SK-N-SH (cell line): Measurements from ENCODE around the gene ROBO1. TPM values are rescaled to one million over a fixed set of nuclear protein-coding genes. Genes with fewer than 3 reads are reported as not detected.

ENCODE experiments used
- CTCF ChIA-PET: fragments of 300-600, 350-600 bp; formaldehyde crosslinking; extraction: SDS; loops from one replicate; lab custom pipeline; 2021; lab: Yijun Ruan, JAX
- POLR2A ChIA-PET: fragments of 350-600 bp; sonication (Branson Sonifier 250); formaldehyde crosslinking; extraction: SDS; loops from one replicate; lab custom pipeline; 2020; ENCODE audit warnings: antibody characterized with exemption, inconsistent platforms; lab: Yijun Ruan, JAX
- DNase-seq: peaks from one replicate; pipeline ENCODE4 v3.0.0; 2012
- H2AFZ ChIP-seq: fragments of 200-600 bp; sonication (generic); 2 replicates; pipeline ENCODE4 v1.8.1; 2016; ENCODE audit warnings: antibody characterized with exemption, mild to moderate bottlenecking, low read depth
- H3F3A ChIP-seq: fragments of 200-600 bp; sonication (generic); replicated peaks from 2 replicates; pipeline ENCODE3; 2016; ENCODE audit warnings: antibody characterized with exemption, mild to moderate bottlenecking; ENCODE audit not compliant: insufficient read depth
- H3K27ac ChIP-seq, 2 experiments: fragments of 200-500 bp in 1 of 2; fragments of 200-600 bp in 1 of 2; sonication (Bioruptor generic) in 1 of 2; sonication (generic), shearing (Covaris generic) in 1 of 2; 2 replicates each; pipeline versions ENCODE4 v1.5.1 to v1.6.1; 2014 to 2016; ENCODE audit warnings: low read depth in 2 of 2, inconsistent platforms in 1 of 2, low read length in 1 of 2, mild to moderate bottlenecking in 1 of 2, mixed read lengths in 1 of 2
- H3K27me3 ChIP-seq: fragments of 200-600 bp; sonication (generic), shearing (Covaris generic); 2 replicates; pipeline ENCODE4 v1.6.1; 2016; ENCODE audit warnings: mixed run types; ENCODE audit not compliant: insufficient read depth
- H3K36me3 ChIP-seq, 2 experiments: fragments of 200-500 bp in 1 of 2; fragments of 200-600 bp in 1 of 2; sonication (Bioruptor generic) in 1 of 2; sonication (generic) in 1 of 2; replicated peaks in 1 of 2; 2 replicates each; pipeline versions ENCODE3 to v1.5.1; 2014 to 2016; ENCODE audit warnings: low read length in 1 of 2, mild to moderate bottlenecking in 1 of 2; ENCODE audit not compliant: insufficient read depth in 2 of 2, control insufficient read depth in 1 of 2
- H3K4me1 ChIP-seq, 2 experiments: fragments of 200-500 bp in 1 of 2; fragments of 200-600 bp in 1 of 2; sonication (Bioruptor generic) in 1 of 2; sonication (generic), shearing (Covaris generic) in 1 of 2; 2 replicates each; pipeline versions ENCODE4 v1.5.1 to v1.6.1; 2014 to 2016; ENCODE audit warnings: low read depth in 1 of 2, low read length in 1 of 2, mixed run types in 1 of 2; ENCODE audit not compliant: insufficient read depth in 2 of 2, control insufficient read depth in 1 of 2
- H3K4me2 ChIP-seq: fragments of 200-600 bp; sonication (generic), shearing (Covaris generic); 2 replicates; pipeline ENCODE4 v1.6.1; 2017; ENCODE audit warnings: mixed run types
- H3K4me3 ChIP-seq, 2 experiments: fragments of 200-500 bp in 1 of 2; fragments of 200-600 bp in 1 of 2; sonication (Bioruptor generic) in 1 of 2; sonication (generic), shearing (Covaris generic) in 1 of 2; 2 replicates each; pipeline versions ENCODE4 v1.5.1 to v1.8.1; 2014 to 2016; ENCODE audit warnings: low read depth in 2 of 2, inconsistent platforms in 1 of 2, low read length in 1 of 2, mild to moderate bottlenecking in 1 of 2, mixed read lengths in 1 of 2, moderate library complexity in 1 of 2
- H3K79me2 ChIP-seq: fragments of 200-600 bp; sonication (generic); 2 replicates; pipeline ENCODE4 v1.8.1; 2017; ENCODE audit warnings: mild to moderate bottlenecking; ENCODE audit not compliant: insufficient read depth
- H3K9ac ChIP-seq: fragments of 200-600 bp; sonication (generic); 2 replicates; pipeline ENCODE4 v1.6.1; 2017; ENCODE audit warnings: mixed run types
- H3K9me2 ChIP-seq: fragments of 200-600 bp; sonication (generic); 2 replicates; pipeline ENCODE4 v1.6.1; 2017; ENCODE audit warnings: mixed run types
- H3K9me3 ChIP-seq: fragments of 200-600 bp; sonication (generic); 2 replicates; pipeline ENCODE4 v1.6.1; 2017; ENCODE audit warnings: mixed run types, mild to moderate bottlenecking, moderate library complexity
- H4K20me1 ChIP-seq: fragments of 200-600 bp; sonication (generic); 2 replicates; pipeline ENCODE4 v1.6.1; 2017; ENCODE audit warnings: mild to moderate bottlenecking, mixed run types; ENCODE audit not compliant: insufficient read depth
- CHD2 ChIP-seq: fragments of 150-350 bp; IDR thresholded peaks from 2 replicates; pipeline ENCODE4 v1.6.1; 2018; ENCODE audit warnings: low read length; ENCODE audit not compliant: partially characterized antibody
- EP300 ChIP-seq, 2 experiments: IDR thresholded peaks; 2 replicates each; pipeline versions ENCODE4 v1.4.0 to v1.6.1; 2012; ENCODE audit warnings: borderline replicate concordance in 1 of 2, low read depth in 1 of 2, low read length in 1 of 2
- FOSL2 ChIP-seq: IDR thresholded peaks from 2 replicates; pipeline ENCODE4 v1.4.0; 2012; ENCODE audit warnings: low read depth, mild to moderate bottlenecking, moderate library complexity, borderline replicate concordance
- FOXJ3 ChIP-seq: sonication (generic); formaldehyde crosslinking; IDR thresholded peaks from 2 replicates; pipeline ENCODE4 v1.5.1; 2020; ENCODE audit warnings: mild to moderate bottlenecking, missing genetic modification reagents
- FOXM1 ChIP-seq: IDR thresholded peaks from 2 replicates; pipeline ENCODE4 v1.4.0; 2012; ENCODE audit warnings: low read depth, mild to moderate bottlenecking
- GABPA ChIP-seq: IDR thresholded peaks from 2 replicates; pipeline ENCODE4 v1.4.0; 2012; ENCODE audit warnings: low read depth, mild to moderate bottlenecking
- GATA2 ChIP-seq: sonication (generic); formaldehyde crosslinking; IDR thresholded peaks from 2 replicates; pipeline ENCODE4 v1.5.0; 2020; ENCODE audit warnings: mild to moderate bottlenecking, missing genetic modification reagents
- MEF2A ChIP-seq: IDR thresholded peaks from 2 replicates; pipeline ENCODE4 v1.4.0; 2012; ENCODE audit warnings: low read depth, borderline replicate concordance
- NFIC ChIP-seq: IDR thresholded peaks from 2 replicates; pipeline ENCODE4 v1.4.0; 2012; ENCODE audit warnings: borderline replicate concordance
- NRF1 ChIP-seq: IDR thresholded peaks from 2 replicates; pipeline ENCODE4 v1.6.1; 2012; ENCODE audit warnings: low read depth, mild to moderate bottlenecking, low read length
- POLR2AphosphoS5 ChIP-seq: IDR thresholded peaks from 2 replicates; pipeline ENCODE4 v1.6.1; 2012; ENCODE audit warnings: low read depth, low read length
- RCOR1 ChIP-seq: fragments of 150-350 bp; IDR thresholded peaks from 2 replicates; pipeline ENCODE4 v1.6.1; 2017; ENCODE audit warnings: antibody characterized with exemption, low read length
- RFX5 ChIP-seq: IDR thresholded peaks from 2 replicates; pipeline ENCODE4 v1.6.1; 2012; ENCODE audit warnings: mild to moderate bottlenecking, improper control_type of control experiment, low read length
- SIN3A ChIP-seq: IDR thresholded peaks from 2 replicates; pipeline ENCODE4 v1.6.1; 2012; ENCODE audit warnings: low read depth, mild to moderate bottlenecking, low read length, moderate library complexity, borderline replicate concordance
- SMC3 ChIP-seq: IDR thresholded peaks from 2 replicates; pipeline ENCODE4 v1.6.1; 2012; ENCODE audit warnings: low read depth, low read length, improper control_type of control experiment
- TCF12 ChIP-seq: IDR thresholded peaks from 2 replicates; pipeline ENCODE4 v1.4.0; 2012
- WGBS: methylation state at CpG from one replicate; pipeline ENCODE4 v1.1.6; 2017; ENCODE audit warnings: low lambda C conversion rate; 5-methylcytosine and 5-hydroxymethylcytosine counted together
- polyA plus RNA-seq, 3 experiments: library from polyadenylated mRNA; depleted of rRNA; stranded (reverse); fragments of >200 nt; gene quantifications; 2 replicates each; pipeline ENCODE4 v1.2.3, GENCODE V29; 2012
- TF ChIP-seq, protein P1 (sequence below): IDR thresholded peaks from 2 replicates; pipeline ENCODE4 v1.6.1; 2012; ENCODE audit warnings: mild to moderate bottlenecking, low read depth, low read length, moderate library complexity
- TF ChIP-seq, protein P2 (sequence below): IDR thresholded peaks from 2 replicates; pipeline ENCODE4 v1.4.0; 2012; ENCODE audit warnings: low read depth, borderline replicate concordance
- TF ChIP-seq, protein P3 (sequence below): fragments of 150-350 bp; IDR thresholded peaks from 2 replicates; pipeline ENCODE4 v1.6.1; 2016; ENCODE audit warnings: mild to moderate bottlenecking, low read depth, low read length
- TF ChIP-seq, protein P4 (sequence below): IDR thresholded peaks from 2 replicates; pipeline ENCODE4 v1.4.0; 2012; ENCODE audit warnings: low read depth
- TF ChIP-seq, protein P5 (sequence below): fragments of 200-600 bp; sonication (generic); IDR thresholded peaks from 2 replicates; pipeline ENCODE4 v1.6.1; 2017; ENCODE audit warnings: antibody characterized with exemption, mild to moderate bottlenecking, moderate library complexity

ROBO1 gene
- polyA plus RNA-seq, 1 of the 3 experiments (the other 2 are of a cell fraction): 22.7 TPM

DNA sequence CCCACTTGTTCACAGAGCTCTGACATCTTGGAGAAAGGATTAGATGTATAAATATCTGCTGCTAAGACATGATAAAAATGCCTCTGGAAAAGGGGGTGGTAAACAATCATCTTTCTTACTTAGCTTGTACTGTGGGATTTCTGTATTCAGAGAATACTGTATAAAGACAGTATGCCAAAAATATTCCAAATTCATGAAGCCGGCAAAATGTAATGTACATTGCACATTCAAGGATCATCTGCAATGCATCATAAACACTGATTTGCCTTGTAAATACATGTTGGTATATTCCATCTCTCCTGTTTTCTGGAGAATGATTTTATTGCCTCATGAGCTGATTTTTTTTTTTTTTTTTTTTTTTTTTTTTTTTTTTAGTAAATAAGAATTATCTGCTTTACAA is 355.3 kb downstream of the ROBO1 start:
- H4K20me1 ChIP-seq: no peaks in the 10 kb centered on the region
- H3K4me2 ChIP-seq: no peak overlapping the region
- TF ChIP-seq RCOR1: no peak
- TF ChIP-seq CHD2: no peak
- TF ChIP-seq FOSL2: no peak
- no peak for TF ChIP-seq NFIC
- no peak for TF ChIP-seq GABPA
- TF ChIP-seq GATA2 (CRISPR knock-in tag): no peak
- TF ChIP-seq TCF12: no peak
- TF ChIP-seq, protein P1, sequence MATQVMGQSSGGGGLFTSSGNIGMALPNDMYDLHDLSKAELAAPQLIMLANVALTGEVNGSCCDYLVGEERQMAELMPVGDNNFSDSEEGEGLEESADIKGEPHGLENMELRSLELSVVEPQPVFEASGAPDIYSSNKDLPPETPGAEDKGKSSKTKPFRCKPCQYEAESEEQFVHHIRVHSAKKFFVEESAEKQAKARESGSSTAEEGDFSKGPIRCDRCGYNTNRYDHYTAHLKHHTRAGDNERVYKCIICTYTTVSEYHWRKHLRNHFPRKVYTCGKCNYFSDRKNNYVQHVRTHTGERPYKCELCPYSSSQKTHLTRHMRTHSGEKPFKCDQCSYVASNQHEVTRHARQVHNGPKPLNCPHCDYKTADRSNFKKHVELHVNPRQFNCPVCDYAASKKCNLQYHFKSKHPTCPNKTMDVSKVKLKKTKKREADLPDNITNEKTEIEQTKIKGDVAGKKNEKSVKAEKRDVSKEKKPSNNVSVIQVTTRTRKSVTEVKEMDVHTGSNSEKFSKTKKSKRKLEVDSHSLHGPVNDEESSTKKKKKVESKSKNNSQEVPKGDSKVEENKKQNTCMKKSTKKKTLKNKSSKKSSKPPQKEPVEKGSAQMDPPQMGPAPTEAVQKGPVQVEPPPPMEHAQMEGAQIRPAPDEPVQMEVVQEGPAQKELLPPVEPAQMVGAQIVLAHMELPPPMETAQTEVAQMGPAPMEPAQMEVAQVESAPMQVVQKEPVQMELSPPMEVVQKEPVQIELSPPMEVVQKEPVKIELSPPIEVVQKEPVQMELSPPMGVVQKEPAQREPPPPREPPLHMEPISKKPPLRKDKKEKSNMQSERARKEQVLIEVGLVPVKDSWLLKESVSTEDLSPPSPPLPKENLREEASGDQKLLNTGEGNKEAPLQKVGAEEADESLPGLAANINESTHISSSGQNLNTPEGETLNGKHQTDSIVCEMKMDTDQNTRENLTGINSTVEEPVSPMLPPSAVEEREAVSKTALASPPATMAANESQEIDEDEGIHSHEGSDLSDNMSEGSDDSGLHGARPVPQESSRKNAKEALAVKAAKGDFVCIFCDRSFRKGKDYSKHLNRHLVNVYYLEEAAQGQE: no peak
- no peak for TF ChIP-seq POLR2AphosphoS5
- TF ChIP-seq FOXM1: no peak
- no peak for TF ChIP-seq SMC3
- TF ChIP-seq MEF2A: no peak
- H3K4me3 ChIP-seq: no peak overlapping the region
- no peak overlapping the region for H2AFZ ChIP-seq
- H3K79me2 ChIP-seq: no peaks in the 10 kb centered on the region
- no peak overlapping the region for H3K27ac ChIP-seq
- H3K27me3 ChIP-seq: no peaks in the 10 kb centered on the region
- peaks cover 0 to 3% of the 10 kb centered on the region in 2 experiments for H3K36me3 ChIP-seq
- no peak for DNase-seq
- H3K9me2 ChIP-seq: no peaks in the 10 kb centered on the region
- no peaks in the 10 kb centered on the region; a peak in 1 of 4 replicates for H3K4me1 ChIP-seq
- ChIA-PET POLR2A (interaction anchor here (0.7 kb wide), 1 partner anchor 25 kb away, joined by 4 read pairs; no protein-coding TSS in a partner anchor), CTCF (interaction anchor here (0.5 kb wide), 1 partner anchor 13 kb away, joined by 3 read pairs; no protein-coding TSS in a partner anchor)
- H3K9ac ChIP-seq: no peak overlapping the region
- no peaks in the 10 kb centered on the region for H3F3A ChIP-seq
- 0% methylated on average over 1 of the region's 1 CpG for WGBS
- H3K9me3 ChIP-seq: no peaks in the 10 kb centered on the region

DNA sequence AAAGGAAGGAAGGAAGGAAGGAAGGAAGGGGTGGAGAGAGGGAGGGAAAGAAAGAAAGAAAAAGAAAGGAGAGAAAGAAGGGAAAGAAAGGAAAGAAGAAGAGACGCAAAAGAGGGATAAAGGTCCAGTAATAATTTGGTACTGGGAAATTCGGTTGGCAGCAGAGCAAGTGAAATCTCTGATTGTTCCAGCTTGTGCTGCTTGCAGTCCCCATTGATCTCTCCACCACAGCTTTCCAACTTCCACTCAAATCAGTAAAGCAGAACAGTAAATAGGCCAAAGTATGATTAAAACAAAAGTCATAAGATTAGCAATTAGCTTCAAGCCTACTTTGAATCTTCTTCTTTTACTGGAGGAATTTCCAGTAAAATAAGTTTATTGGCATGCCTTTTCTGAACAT is 357.2 kb downstream of the ROBO1 start:
- Histone ChIP-seq H3K9ac (no peak overlapping the region), H2AFZ (no peak overlapping the region), H3K9me2 (no peaks in the 10 kb centered on the region), H3F3A (no peaks in the 10 kb centered on the region), H4K20me1 (no peaks in the 10 kb centered on the region), H3K9me3 (no peaks in the 10 kb centered on the region), H3K27me3 (no peaks in the 10 kb centered on the region), H3K4me2 (no peak overlapping the region), H3K36me3 (peaks cover 0 to 3% of the 10 kb centered on the region in 2 experiments), H3K4me1 (no peaks in the 10 kb centered on the region; a peak in 1 of 4 replicates), H3K27ac (no peak overlapping the region), H3K79me2 (no peaks in the 10 kb centered on the region), H3K4me3 (no peak overlapping the region)
- DNase-seq: no peak
- POLR2A ChIA-PET: no interaction called here
- CTCF ChIA-PET: interaction anchor here (1.1 kb wide), 1 partner anchor 11 kb away, joined by 4 read pairs; no protein-coding TSS in a partner anchor
- no peak for TF ChIP-seq NRF1
- TF ChIP-seq GATA2 (CRISPR knock-in tag): no peak
- TF ChIP-seq POLR2AphosphoS5: no peak
- TF ChIP-seq FOXM1: no peak
- TF ChIP-seq, protein P2, sequence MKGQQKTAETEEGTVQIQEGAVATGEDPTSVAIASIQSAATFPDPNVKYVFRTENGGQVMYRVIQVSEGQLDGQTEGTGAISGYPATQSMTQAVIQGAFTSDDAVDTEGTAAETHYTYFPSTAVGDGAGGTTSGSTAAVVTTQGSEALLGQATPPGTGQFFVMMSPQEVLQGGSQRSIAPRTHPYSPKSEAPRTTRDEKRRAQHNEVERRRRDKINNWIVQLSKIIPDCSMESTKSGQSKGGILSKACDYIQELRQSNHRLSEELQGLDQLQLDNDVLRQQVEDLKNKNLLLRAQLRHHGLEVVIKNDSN: no peak
- TF ChIP-seq CHD2: no peak
- no peak for TF ChIP-seq RFX5
- TF ChIP-seq, protein P3, sequence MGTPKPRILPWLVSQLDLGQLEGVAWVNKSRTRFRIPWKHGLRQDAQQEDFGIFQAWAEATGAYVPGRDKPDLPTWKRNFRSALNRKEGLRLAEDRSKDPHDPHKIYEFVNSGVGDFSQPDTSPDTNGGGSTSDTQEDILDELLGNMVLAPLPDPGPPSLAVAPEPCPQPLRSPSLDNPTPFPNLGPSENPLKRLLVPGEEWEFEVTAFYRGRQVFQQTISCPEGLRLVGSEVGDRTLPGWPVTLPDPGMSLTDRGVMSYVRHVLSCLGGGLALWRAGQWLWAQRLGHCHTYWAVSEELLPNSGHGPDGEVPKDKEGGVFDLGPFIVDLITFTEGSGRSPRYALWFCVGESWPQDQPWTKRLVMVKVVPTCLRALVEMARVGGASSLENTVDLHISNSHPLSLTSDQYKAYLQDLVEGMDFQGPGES: no peak
- no peak for TF ChIP-seq GABPA
- TF ChIP-seq TCF12: no peak
- TF ChIP-seq EP300 (IDR thresholded peaks at IDR 0.05; ENCODE audit: borderline replicate concordance in 1 of 2, low read depth in 1 of 2, low read length in 1 of 2): no peak
- TF ChIP-seq, protein P4, sequence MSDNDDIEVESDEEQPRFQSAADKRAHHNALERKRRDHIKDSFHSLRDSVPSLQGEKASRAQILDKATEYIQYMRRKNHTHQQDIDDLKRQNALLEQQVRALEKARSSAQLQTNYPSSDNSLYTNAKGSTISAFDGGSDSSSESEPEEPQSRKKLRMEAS: no peak
- TF ChIP-seq, protein P5, sequence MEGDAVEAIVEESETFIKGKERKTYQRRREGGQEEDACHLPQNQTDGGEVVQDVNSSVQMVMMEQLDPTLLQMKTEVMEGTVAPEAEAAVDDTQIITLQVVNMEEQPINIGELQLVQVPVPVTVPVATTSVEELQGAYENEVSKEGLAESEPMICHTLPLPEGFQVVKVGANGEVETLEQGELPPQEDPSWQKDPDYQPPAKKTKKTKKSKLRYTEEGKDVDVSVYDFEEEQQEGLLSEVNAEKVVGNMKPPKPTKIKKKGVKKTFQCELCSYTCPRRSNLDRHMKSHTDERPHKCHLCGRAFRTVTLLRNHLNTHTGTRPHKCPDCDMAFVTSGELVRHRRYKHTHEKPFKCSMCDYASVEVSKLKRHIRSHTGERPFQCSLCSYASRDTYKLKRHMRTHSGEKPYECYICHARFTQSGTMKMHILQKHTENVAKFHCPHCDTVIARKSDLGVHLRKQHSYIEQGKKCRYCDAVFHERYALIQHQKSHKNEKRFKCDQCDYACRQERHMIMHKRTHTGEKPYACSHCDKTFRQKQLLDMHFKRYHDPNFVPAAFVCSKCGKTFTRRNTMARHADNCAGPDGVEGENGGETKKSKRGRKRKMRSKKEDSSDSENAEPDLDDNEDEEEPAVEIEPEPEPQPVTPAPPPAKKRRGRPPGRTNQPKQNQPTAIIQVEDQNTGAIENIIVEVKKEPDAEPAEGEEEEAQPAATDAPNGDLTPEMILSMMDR: no peak
- TF ChIP-seq FOSL2: no peak
- TF ChIP-seq FOXJ3 (CRISPR knock-in tag): no peak
- TF ChIP-seq NFIC: no peak
- no peak for TF ChIP-seq SIN3A
- WGBS: 69% methylated on average over 2 of the region's 2 CpGs
